NCI-H748 treated with DMSO at 0.1 percent for 48 hours (cell line): Measurements from ENCODE around the gene PRDM16.

Experiments used
- DNase-seq: peaks from one replicate; lab custom pipeline; 2025; lab: John Stamatoyannopoulos, UW

The PRDM16 gene

GRCh38 chr1:3397311-3397710 is 328.3 kb downstream of the PRDM16 start:
- no peak for DNase-seq

DNA sequence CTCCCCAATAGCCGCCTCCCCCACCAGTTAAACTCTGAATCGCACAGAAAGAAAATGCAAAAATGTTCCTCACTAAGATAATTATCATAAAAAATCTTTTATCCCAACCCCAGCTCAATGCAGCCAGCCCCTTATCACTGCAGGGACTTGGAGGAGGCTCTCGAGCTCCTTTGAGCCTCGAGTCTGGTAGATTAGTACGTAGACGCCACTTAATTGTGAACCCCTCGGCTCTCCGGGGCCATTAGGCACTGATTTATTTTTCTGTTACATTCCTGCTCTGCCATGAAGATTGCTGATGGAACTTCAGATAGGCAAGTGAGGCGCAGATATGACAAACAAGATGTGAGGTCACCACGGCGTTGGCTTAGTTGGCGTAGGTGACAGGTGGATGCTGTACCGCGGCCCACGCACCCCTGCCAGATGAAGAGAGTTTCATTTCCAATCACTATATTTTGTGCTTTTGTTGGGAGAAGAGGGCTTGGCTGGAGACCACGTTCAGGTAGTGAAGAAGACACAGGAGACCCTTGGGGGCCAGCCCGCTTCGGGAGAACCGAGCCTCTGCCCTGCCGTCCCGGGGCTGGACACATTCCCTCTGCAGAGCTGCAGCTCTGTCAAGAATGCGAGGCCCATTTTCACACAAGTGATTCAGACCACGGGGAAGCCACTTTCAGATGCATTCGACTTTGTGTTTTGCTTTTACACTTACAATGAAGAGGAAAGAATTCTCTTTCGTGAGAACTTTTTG is 329.6 kb downstream of the PRDM16 start:
- no peak for DNase-seq

- DNase-seq: no peak
Observed at GRCh38 chr1:3399732-3400131, 330.7 kb downstream of the PRDM16 start.

GRCh38 chr1:3401585-3402257 is 332.7 kb downstream of the PRDM16 start:
- no peak for DNase-seq

- DNase-seq: peak; percentile 73
Observed at GRCh38 chr1:3402258-3403010, 333.4 kb downstream of the PRDM16 start.

DNA sequence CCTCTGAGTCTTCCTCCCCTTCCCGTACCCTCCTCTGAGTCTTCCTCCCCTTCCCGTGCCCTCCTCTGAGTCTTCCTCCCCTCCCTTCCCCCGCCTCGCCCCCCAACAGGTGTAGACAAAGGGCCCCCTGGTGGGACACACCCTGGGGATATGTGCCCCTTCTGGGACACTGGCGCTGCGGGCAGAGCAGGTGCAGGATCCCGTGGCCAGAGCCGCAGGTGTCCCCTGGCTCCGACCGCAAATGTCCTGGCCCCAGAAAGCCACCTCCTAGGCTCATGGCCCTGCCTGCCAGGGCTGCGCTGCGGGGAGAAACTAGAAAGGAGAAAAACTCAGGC is 334.0 kb downstream of the PRDM16 start:
- no peak for DNase-seq

DNA sequence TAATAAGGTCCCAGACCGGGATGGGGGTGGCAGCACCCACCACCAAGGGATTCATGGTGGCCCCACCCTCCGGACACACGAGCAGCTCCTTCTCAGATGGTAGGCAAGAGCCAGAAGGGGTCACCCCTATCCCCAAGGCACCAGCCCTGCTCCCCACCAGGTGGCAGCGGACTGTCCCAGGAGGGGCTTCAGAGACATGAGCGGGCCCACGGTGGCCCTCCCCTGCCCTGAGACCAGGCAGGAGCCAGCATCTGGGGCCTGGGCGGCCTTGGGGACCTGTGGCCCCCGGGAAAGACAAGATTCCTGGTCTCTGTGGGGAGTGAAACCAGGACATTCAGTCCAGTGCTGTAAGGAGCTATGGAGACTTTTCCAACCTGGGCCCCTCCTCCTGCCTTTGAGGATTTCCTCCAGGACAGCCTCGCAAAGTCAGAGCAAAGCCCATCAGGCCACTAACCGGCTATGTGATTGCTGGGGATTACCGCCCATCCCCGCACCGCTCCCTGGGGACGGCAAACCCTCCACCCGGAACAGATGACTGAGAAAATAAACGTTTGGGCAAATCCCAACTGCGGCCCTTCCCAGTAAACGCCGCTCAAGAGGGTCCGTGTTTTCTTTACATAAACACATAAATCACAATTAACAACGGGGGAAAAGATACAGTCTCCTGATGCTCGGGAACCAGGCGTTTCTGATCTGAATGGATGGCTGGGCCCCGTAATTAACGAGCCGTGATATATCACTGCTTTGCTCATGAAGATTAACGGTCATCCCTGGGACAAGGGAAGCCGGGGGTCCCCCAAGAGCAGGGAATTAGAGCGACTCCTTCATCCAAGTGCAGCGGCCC is 334.6 kb downstream of the PRDM16 start:
- peak; percentile 65 for DNase-seq

GRCh38 chr1:3404301-3404700 is 335.3 kb downstream of the PRDM16 start:
- no peak for DNase-seq

DNA sequence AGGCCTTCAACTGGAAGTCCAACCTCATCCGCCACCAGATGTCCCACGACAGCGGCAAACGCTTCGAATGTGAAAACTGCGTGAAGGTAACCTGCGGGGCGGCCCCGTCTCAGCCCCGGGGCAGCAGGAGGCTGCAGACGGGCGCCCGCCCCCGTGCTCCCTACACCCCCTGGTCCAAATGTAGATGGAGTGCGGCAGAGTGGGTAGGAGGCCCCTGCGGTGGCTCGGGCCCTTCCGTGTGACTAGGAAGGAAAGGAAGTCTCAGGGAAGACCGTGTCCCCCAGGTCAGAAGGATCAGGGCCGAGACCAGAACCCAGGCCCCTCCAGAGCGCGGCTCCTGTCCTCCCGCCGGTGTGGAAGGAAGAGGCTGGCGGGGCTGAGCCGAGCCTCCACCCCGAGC is 335.8 kb downstream of the PRDM16 start:
- no peak for DNase-seq

DNA sequence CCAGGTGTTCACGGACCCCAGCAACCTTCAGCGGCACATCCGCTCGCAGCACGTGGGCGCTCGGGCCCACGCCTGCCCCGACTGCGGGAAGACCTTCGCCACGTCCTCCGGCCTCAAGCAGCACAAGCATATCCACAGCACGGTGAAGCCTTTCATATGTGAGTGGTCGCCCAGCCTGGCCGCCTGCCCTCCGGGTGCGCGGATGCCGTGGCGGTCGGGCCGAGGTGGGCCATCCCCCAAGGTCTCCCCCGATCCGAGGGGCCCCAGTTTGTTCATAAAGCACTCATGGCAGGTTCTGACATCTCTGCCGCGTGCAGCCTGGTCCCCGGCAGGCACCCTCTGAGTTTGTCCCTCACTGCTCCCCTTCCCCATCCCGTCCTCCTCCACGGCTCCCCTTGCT is 336.5 kb downstream of the PRDM16 start:
- DNase-seq: no peak

DNA sequence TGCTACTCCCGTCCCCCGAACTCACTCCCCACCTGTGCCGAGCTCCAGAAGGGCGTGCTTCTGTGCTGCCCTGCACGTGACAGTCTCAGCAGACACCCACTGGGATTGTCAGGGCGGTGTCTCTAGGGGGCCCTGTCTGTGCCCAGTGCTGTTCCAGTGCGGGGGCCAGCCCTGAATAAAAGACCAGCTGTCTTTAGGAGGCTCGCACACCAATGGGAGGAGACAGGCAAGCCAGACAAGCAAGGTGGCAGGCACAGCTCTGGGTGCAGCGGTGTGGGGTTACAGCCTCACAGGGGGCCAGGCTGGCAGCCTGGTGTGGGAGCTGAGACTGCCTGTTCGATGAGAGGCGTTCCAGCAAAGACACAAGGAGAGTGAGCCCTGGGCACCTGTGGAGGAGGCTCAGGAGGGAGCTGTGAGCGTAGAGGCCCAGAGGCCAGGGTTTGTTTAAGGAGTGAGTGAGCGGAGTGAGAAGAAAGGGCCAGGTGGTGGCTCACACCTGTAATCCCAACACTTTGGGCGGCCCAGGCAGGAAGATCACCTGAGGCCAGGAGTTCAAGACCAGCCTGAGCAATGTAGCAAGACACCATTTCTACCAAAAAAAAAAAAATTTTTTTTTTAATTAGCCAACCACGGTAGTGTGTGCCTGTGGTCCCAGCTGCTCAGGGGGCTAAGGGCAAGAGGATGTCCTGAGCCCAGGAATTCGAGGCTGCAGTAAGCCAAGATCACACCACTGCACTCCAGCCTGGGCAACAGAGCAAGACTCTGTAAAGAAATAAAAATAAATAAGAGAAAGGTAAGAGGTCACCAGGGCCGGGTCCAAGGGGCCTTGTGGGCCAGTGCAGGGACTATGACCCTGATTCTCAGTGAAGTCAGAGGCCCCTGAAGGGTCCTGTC is 337.2 kb downstream of the PRDM16 start:
- no peak for DNase-seq

GRCh38 chr1:3407021-3407420 is 338.0 kb downstream of the PRDM16 start:
- no peak for DNase-seq

DNA sequence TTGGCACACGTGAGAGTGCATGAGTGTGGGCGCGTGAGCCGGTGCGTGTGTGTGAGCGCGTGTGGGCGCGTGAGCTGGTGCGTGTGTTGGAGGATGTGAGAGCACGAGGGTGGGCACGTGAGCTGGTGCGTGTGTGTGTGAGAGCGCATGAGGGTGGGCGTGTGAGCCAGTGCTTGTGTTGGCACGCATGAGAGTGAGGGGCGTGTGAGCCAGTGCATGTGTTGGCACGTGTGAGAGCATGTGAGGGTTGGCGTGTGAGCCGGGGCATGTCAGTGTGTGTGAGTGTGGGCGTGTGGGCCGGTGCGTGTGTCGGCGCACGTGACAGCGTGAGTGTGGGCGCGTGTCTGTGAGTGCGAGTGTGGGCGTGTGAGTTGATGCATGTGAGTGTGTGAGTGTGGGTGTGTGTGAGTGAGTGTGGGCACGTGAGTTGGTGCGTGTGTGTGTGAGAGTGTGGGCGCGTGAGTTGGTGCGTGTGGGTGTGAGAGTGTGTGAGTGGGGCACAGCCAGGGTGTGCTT is 339.8 kb downstream of the PRDM16 start:
- no peak for DNase-seq

GRCh38 chr1:3409366-3410141 is 340.6 kb downstream of the PRDM16 start:
- no peak for DNase-seq

GRCh38 chr1:3410142-3410925 is 341.3 kb downstream of the PRDM16 start:
- DNase-seq: peak; percentile 13

DNA sequence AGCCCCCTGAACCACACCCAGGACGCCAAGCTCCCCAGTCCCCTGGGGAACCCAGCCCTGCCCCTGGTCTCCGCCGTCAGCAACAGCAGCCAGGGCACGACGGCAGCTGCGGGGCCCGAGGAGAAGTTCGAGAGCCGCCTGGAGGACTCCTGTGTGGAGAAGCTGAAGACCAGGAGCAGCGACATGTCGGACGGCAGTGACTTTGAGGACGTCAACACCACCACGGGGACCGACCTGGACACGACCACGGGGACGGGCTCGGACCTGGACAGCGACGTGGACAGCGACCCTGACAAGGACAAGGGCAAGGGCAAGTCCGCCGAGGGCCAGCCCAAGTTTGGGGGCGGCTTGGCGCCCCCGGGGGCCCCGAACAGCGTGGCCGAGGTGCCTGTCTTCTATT is 342.8 kb downstream of the PRDM16 start:
- DNase-seq: no peak

- no peak for DNase-seq
Observed at GRCh38 chr1:3412376-3412775, 343.4 kb downstream of the PRDM16 start.

GRCh38 chr1:3413975-3414710 is 345.1 kb downstream of the PRDM16 start:
- no peak for DNase-seq
